Measurements from ENCODE around the gene CHTF8. TPM values are rescaled to one million over a fixed set of nuclear protein-coding genes. Genes with fewer than 3 reads are reported as not detected.
A peak's percentile ranks its signal among the peaks of the same experiment; 100 is the strongest.

CHTF8 gene
- polyA plus RNA-seq (2012; ENCODE audit: low read depth, missing spikeins): 83.6 TPM

- TF ChIP-seq POLR2A (IDR thresholded peaks at IDR 0.05; ENCODE audit: low read depth, low read length) (peak; percentile 30), POU2F2 (IDR thresholded peaks at IDR 0.05; ENCODE audit: low read depth, low read length) (peak; percentile 64), POLR2AphosphoS5 (IDR thresholded peaks at IDR 0.05; ENCODE audit: low read depth, low read length) (no peak; the same call in 1 of the 2 replicates), SPI1 (IDR thresholded peaks at IDR 0.05; ENCODE audit: low read depth, low read length) (peak; percentile 40; the same call in 1 of the 2 replicates), TAF1 (IDR thresholded peaks at IDR 0.05; ENCODE audit: low read depth, low read length) (peak; percentile 65)
- DNase-seq (ENCODE audit: insufficient read length, low spot score) (peak; percentile 87), FAIRE-seq (peak; percentile 87)
Observed at GRCh38 chr16:69132424-69133252, at the start of gene CHTF8, which contains the start of gene UTP4. TSS of gene CHTF8 (minus strand) at chr16:69132588. CDS start at chr16:69121458, 11,130 bp downstream. TSS of gene UTP4 (plus strand) at chr16:69132649. CDS start at chr16:69133460, 811 bp downstream.

- TF ChIP-seq SPI1 (IDR thresholded peaks at IDR 0.05; ENCODE audit: low read depth, low read length) (no peak), POLR2A (IDR thresholded peaks at IDR 0.05; ENCODE audit: low read depth, low read length) (no peak), PAX5 (IDR thresholded peaks at IDR 0.05; ENCODE audit: insufficient read depth, low read length, severe bottlenecking) (no peak), POLR2AphosphoS5 (IDR thresholded peaks at IDR 0.05; ENCODE audit: low read depth, low read length) (no peak), POU2F2 (IDR thresholded peaks at IDR 0.05; ENCODE audit: low read depth, low read length) (no peak), TAF1 (IDR thresholded peaks at IDR 0.05; ENCODE audit: low read depth, low read length) (no peak)
- no peak for FAIRE-seq
- DNase-seq (ENCODE audit: insufficient read length, low spot score): no peak
Observed at GRCh38 chr16:69180011-69180338, 47.6 kb upstream of the CHTF8 start.

- no peak for TF ChIP-seq TAF1 (IDR thresholded peaks at IDR 0.05; ENCODE audit: low read depth, low read length)
- no peak for TF ChIP-seq POU2F2 (IDR thresholded peaks at IDR 0.05; ENCODE audit: low read depth, low read length)
- FAIRE-seq (no peak), DNase-seq (ENCODE audit: insufficient read length, low spot score) (no peak)
Observed at GRCh38 chr16:69179328-69180010, 47.1 kb upstream of the CHTF8 start.

- DNase-seq (ENCODE audit: insufficient read length, low spot score) (no peak), FAIRE-seq (no peak)
- TF ChIP-seq PAX5 (IDR thresholded peaks at IDR 0.05; ENCODE audit: insufficient read depth, low read length, severe bottlenecking): no peak
- no peak for TF ChIP-seq POLR2A (IDR thresholded peaks at IDR 0.05; ENCODE audit: low read depth, low read length)
- no peak for TF ChIP-seq POU2F2 (IDR thresholded peaks at IDR 0.05; ENCODE audit: low read depth, low read length)
- TF ChIP-seq TAF1 (IDR thresholded peaks at IDR 0.05; ENCODE audit: low read depth, low read length): no peak
- no peak for TF ChIP-seq SPI1 (IDR thresholded peaks at IDR 0.05; ENCODE audit: low read depth, low read length)
- no peak for TF ChIP-seq POLR2AphosphoS5 (IDR thresholded peaks at IDR 0.05; ENCODE audit: low read depth, low read length)
Observed at GRCh38 chr16:69176033-69176800, 43.8 kb upstream of the CHTF8 start.

- DNase-seq (ENCODE audit: insufficient read length, low spot score): no peak
- FAIRE-seq: no peak
- TF ChIP-seq POLR2A (IDR thresholded peaks at IDR 0.05; ENCODE audit: low read depth, low read length) (no peak), SPI1 (IDR thresholded peaks at IDR 0.05; ENCODE audit: low read depth, low read length) (no peak), TAF1 (IDR thresholded peaks at IDR 0.05; ENCODE audit: low read depth, low read length) (no peak), PAX5 (IDR thresholded peaks at IDR 0.05; ENCODE audit: insufficient read depth, low read length, severe bottlenecking) (no peak), POU2F2 (IDR thresholded peaks at IDR 0.05; ENCODE audit: low read depth, low read length) (no peak)
Observed at GRCh38 chr16:69171325-69172084, 39.1 kb upstream of the CHTF8 start.

GRCh38 chr16:69169607-69170352, 37.4 kb upstream of the CHTF8 start:
- FAIRE-seq (no peak), DNase-seq (ENCODE audit: insufficient read length, low spot score) (no peak)
- TF ChIP-seq POU2F2 (IDR thresholded peaks at IDR 0.05; ENCODE audit: low read depth, low read length) (no peak), TAF1 (IDR thresholded peaks at IDR 0.05; ENCODE audit: low read depth, low read length) (no peak), SPI1 (IDR thresholded peaks at IDR 0.05; ENCODE audit: low read depth, low read length) (no peak), POLR2A (IDR thresholded peaks at IDR 0.05; ENCODE audit: low read depth, low read length) (no peak)

- DNase-seq (ENCODE audit: insufficient read length, low spot score): no peak
- TF ChIP-seq PAX5 (IDR thresholded peaks at IDR 0.05; ENCODE audit: insufficient read depth, low read length, severe bottlenecking) (no peak), POLR2AphosphoS5 (IDR thresholded peaks at IDR 0.05; ENCODE audit: low read depth, low read length) (no peak), TAF1 (IDR thresholded peaks at IDR 0.05; ENCODE audit: low read depth, low read length) (no peak), POU2F2 (IDR thresholded peaks at IDR 0.05; ENCODE audit: low read depth, low read length) (no peak), SPI1 (IDR thresholded peaks at IDR 0.05; ENCODE audit: low read depth, low read length) (no peak), POLR2A (IDR thresholded peaks at IDR 0.05; ENCODE audit: low read depth, low read length) (no peak)
- no peak for FAIRE-seq
Observed at GRCh38 chr16:69169051-69169450, 36.7 kb upstream of the CHTF8 start.
